Measurements from ENCODE around the gene NPR2. TPM values are rescaled to one million over a fixed set of nuclear protein-coding genes. Genes with fewer than 3 reads are reported as not detected.

Gene NPR2
- total RNA-seq, 2 experiments from 2014 or later: 7.5 to 7.8 TPM

DNA sequence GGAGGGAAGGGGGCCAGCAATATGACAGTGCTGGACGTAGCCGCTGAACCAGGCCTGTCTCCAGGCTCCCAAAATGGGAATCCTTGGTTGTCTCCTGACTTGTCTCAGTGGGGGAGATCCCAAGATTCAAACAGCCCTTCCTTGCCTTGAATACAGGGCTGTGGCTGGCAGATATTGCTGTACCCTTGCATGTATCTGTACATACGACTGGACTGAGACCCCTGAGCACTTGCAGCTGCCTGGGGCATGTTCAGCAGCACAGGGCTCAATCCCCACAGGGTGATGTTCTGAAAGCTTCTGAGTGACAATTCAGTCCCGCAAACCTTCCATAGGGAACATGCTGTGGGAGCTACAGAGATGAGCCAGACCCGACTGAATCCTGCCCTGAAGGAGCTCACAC, 65.5 kb downstream of the NPR2 start:
- ChIA-PET POLR2A (no interaction called here), CTCF (interaction anchor here (0.8 to 3.7 kb wide), 6 partner anchors 22 to 100 kb away, joined by 3 to 19 read pairs (median 5); no protein-coding TSS in a partner anchor)
- no peak for DNase-seq
- TF ChIP-seq CTCF (IDR thresholded peaks at IDR 0.05): no peak
- Mint-ChIP-seq H3K27ac (no peak overlapping the region), H3K4me3 (no peak overlapping the region), H3K4me1 (ENCODE audit: low read depth) (no peaks in the 10 kb centered on the region), H3K27me3 (peaks cover 3% of the 10 kb centered on the region), H3K36me3 (ENCODE audit: low read depth) (no peaks in the 10 kb centered on the region), H3K9me3 (no peaks in the 10 kb centered on the region)
- no peak for ATAC-seq
- intact Hi-C loops (cut with micrococcal nuclease): no loop called here

DNA sequence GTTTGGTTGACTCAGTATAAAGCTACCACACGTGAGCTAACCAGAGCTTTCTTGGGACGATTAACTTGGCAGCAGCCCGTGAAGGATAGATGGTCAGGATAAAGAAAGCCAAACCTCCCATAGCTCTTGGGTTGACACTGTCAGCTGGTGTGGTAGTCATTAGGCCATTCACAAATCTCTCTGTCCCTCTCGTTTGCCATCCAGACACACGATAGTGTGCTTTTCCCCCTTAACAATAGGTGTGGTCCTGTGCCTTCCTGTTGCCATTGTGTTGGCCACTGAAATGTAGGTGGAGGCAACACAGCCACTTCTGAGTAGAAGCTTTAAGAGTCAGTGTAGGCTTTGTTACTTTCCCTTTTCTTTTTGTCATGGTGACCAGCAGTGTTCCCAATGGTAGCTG, 67.1 kb downstream of the NPR2 start:
- intact Hi-C loops (cut with micrococcal nuclease): no loop called here

More for the DNA sequence above, 67.1 kb downstream of the NPR2 start:
- no peaks in the 10 kb centered on the region for H3K36me3 Mint-ChIP-seq (ENCODE audit: low read depth)
- DNase-seq: no peak
- H3K4me1 Mint-ChIP-seq (ENCODE audit: low read depth): no peaks in the 10 kb centered on the region
- no peaks in the 10 kb centered on the region for H3K9me3 Mint-ChIP-seq
- ChIA-PET POLR2A (no interaction called here), CTCF (interaction anchor here (1.1 to 3.7 kb wide), 4 partner anchors 24 to 87 kb away, joined by 3 to 19 read pairs (median 5); no protein-coding TSS in a partner anchor)
- H3K27ac Mint-ChIP-seq: no peak overlapping the region
- peaks cover 5% of the 10 kb centered on the region for H3K27me3 Mint-ChIP-seq
- no peak overlapping the region for H3K4me3 Mint-ChIP-seq
- ATAC-seq: no peak
- TF ChIP-seq CTCF (IDR thresholded peaks at IDR 0.05): no peak

Other genes with a start within 250 kb of the NPR2 start
- gene TESK1, start 186.3 kb upstream of the NPR2 start, total RNA-seq: 10 to 100 TPM; 26.1 to 26.9 TPM
- 10 to 100 TPM; 13.1 to 15.5 TPM for gene CD72, start 173.2 kb upstream of the NPR2 start, total RNA-seq
- gene SIT1, start 140.7 kb upstream of the NPR2 start, total RNA-seq: 100 to 1,000 TPM in 1 of 2 experiments, 10 to 100 TPM in 1; 99.9 to 102 TPM
- gene RMRP, start 133.6 kb upstream of the NPR2 start, total RNA-seq: over 10,000 TPM; 13,164 to 13,311 TPM
- gene CCDC107, start 133.3 kb upstream of the NPR2 start, total RNA-seq: 10 to 100 TPM; 12.1 to 13.7 TPM
- 10 to 100 TPM; 16.0 to 19.9 TPM for gene ARHGEF39, start 126.4 kb upstream of the NPR2 start, total RNA-seq
- 1 to 10 TPM; 4.5 to 4.9 TPM for gene CA9, start 117.7 kb upstream of the NPR2 start, total RNA-seq
- gene TPM2, start 101.7 kb upstream of the NPR2 start, total RNA-seq: 1 to 10 TPM; 4.8 to 5.3 TPM
- gene TLN1, start 59.4 kb upstream of the NPR2 start, total RNA-seq: 100 to 1,000 TPM; 212 to 219 TPM
- 10 to 100 TPM; 22.3 to 22.4 TPM for gene CREB3, start 58.9 kb upstream of the NPR2 start, total RNA-seq
- gene GBA2, start 42.4 kb upstream of the NPR2 start, total RNA-seq: 10 to 100 TPM; 21.2 to 22.3 TPM
- gene RGP1, start 42.3 kb upstream of the NPR2 start, total RNA-seq: 10 to 100 TPM; 13.0 to 14.8 TPM
- under 1 TPM; 0.59 to 0.67 TPM for gene MSMP, start 37.3 kb upstream of the NPR2 start, total RNA-seq
- 1 to 10 TPM in 1 of 2 experiments, under 1 TPM in 1; 0.63 to 1.1 TPM for gene SPAG8, start 20.7 kb downstream of the NPR2 start, total RNA-seq
- 10 to 100 TPM; 53.4 to 62.7 TPM for gene HINT2, start 23.5 kb downstream of the NPR2 start, total RNA-seq
- not detected for gene FAM221B, start 37.1 kb downstream of the NPR2 start, total RNA-seq
- gene TMEM8B, start 37.6 kb downstream of the NPR2 start, total RNA-seq: 1 to 10 TPM; 3.4 to 4.3 TPM
- not detected for gene OR13J1, start 78.8 kb downstream of the NPR2 start, total RNA-seq
- gene HRCT1, start 114.6 kb downstream of the NPR2 start, total RNA-seq: not detected
- gene SPAAR, start 117.9 kb downstream of the NPR2 start, total RNA-seq: not detected
- gene OR2S2, start 166.6 kb downstream of the NPR2 start, total RNA-seq: not detected
- gene RECK, start 245.3 kb downstream of the NPR2 start, total RNA-seq: 1 to 10 TPM; 5.3 to 6.5 TPM

All from activated CD8-positive, alpha-beta T cell treated with anti-CD3 and anti-CD28 coated beads for 36 hours (primary cell).